GM18867 (cell line): ENCODE data around the gene ARL5A.
"Not testable (repeated sequence)": the region's sequence is repeated elsewhere in the genome, so short reads cannot be mapped to it uniquely, and the experiment has no call there.

ENCODE experiments used
- ATAC-seq: cut with Tn5 transposase; IDR thresholded peaks from one replicate; pipeline ENCODE4 v1.9.1; 2021; ENCODE audit warnings: mild to moderate bottlenecking, moderate library complexity; ENCODE audit not compliant: unreplicated experiment

ARL5A gene

GRCh38 chr2:151828143-151828889 lies at the start of gene ARL5A:
TSS of gene ARL5A (minus strand) at chr2:151828421. CDS start at chr2:151828176, 245 bp downstream.
- peak; percentile 91 for ATAC-seq

- not testable (repeated sequence) for ATAC-seq
Measured at GRCh38 chr2:151875631-151876030, 47.4 kb upstream of the ARL5A start.

- no peak for ATAC-seq
Measured at GRCh38 chr2:151872463-151872862, 44.2 kb upstream of the ARL5A start.

DNA sequence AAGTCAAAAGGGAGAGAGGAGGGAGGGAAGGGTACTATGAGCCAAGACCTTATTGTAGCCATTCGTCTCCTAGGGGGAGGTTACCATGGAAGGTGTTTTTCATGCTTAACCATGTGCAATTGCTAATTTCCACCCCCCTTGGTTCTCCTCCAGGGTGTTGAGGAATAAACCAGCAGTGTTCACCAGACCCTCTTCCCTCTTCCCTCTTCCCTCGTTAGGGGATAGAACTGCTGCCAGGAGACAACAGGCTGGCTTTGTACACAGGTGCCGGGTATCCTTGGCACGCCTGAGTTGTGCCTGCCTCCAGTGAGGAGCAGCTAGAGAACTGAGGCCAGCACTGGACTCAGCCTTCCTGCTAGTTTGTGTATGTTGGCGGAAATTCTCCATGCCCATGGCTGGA lies 41.1 kb upstream of the ARL5A start:
- ATAC-seq: no peak

- peak; percentile 99 for ATAC-seq
Measured at GRCh38 chr2:151862700-151863099, 34.5 kb upstream of the ARL5A start.

DNA sequence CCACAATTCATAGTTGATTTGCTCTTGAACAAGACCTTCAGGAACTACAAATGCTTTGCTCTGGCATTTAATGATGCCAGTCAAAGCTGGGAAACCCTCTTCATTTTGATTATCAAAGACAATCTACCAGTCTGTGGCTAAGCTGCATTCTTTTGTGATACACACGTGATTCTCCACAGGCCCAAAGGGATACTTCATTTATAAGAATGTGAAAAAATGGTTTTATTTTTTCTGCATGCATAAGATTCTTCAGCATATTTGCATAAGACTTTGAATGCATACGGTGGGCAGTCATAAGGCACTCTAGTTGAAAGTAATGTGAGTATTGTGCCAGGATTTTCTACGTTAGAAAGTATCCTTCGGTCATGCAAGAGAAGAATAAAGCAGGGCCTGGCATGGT lies 33.0 kb upstream of the ARL5A start:
- no peak for ATAC-seq

GRCh38 chr2:151860613-151861146 lies 32.5 kb upstream of the ARL5A start:
- no peak for ATAC-seq

DNA sequence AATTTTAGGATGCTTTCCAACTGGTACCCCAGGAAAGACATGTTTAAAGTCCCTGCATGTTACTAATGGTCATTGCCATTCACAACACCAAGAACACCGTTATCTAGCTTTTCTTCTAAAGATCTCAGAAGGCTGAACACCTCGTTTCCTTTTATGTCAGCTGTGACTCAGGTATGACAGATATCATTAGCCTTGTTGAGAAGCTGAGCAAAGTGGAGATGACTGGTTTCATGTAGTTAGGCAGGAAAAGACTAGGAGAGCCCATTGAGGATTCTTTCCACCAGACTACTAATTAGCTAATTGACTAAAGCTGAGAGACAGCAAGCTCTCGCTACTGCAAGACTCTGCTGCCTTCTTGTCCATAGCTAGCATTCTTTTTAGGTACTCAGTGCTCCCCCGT lies 32.0 kb upstream of the ARL5A start:
- ATAC-seq: no peak

DNA sequence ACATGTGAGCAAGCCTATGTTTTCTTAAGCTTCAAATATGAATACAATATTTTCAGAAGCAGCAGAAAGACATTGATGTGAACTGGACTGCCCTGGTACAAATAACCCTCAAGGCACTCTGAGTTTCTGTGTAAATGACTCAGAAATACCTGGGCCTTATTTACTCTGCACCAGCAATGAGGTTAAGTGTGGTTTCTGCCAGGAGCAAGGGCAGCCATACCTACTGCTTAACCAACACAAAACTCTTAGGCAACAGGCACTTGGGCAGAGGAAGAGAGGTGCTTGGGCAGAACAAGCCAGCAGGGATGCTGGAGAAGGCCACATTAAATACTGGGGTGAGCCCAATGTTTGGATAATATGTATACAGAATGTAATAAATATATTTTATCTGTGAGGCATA lies 29.4 kb upstream of the ARL5A start:
- no peak for ATAC-seq

DNA sequence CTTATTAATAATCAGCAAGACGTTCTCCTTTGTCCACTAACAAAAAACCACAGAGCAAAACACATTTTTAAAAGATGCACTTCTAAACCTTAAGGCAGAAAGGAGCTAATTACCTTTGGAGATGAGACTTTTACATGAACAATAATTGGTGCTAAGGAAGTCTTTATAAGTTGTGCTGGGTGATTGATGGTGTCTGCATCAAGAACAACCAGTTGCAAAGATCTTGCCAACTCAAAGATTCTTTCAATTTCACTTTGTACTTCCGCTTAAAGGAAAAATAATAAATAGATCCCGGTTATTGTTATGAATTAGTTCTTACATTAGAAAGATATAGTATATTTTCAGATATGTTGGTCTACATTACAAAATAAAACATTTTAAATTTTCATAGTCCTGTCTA lies 26.9 kb upstream of the ARL5A start:
- no peak for ATAC-seq

DNA sequence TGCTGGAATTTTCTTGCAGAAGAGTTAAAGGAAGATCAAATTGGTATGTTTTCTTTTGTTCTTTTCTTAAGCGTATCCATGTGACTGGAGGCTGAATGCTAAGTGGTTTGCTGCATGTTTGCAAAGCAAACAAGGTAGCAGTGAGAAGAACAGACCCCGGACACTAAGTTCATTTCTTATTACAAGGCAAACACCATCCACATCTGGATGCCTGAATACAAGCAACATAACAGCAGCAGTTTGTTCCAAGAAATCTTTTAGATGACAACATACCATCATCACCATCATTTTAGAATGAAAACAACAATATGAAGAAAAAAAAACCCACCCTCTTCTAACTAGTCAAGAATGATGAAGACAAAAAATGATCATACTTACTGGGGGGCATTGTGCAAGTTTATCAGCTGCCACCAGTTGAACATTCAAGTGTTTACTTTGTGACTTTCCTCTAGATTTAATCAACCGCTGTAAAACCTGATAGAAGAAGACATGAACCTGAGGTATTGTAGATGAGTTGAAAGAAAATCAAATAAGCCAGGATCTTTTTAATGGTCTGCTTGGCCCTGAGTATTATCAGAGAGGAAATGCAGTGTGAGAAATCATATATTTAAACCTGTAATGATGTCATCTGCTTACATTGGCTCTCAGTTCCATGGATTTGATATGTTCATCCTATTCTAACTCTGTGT lies 25.0 kb upstream of the ARL5A start:
- no peak for ATAC-seq

DNA sequence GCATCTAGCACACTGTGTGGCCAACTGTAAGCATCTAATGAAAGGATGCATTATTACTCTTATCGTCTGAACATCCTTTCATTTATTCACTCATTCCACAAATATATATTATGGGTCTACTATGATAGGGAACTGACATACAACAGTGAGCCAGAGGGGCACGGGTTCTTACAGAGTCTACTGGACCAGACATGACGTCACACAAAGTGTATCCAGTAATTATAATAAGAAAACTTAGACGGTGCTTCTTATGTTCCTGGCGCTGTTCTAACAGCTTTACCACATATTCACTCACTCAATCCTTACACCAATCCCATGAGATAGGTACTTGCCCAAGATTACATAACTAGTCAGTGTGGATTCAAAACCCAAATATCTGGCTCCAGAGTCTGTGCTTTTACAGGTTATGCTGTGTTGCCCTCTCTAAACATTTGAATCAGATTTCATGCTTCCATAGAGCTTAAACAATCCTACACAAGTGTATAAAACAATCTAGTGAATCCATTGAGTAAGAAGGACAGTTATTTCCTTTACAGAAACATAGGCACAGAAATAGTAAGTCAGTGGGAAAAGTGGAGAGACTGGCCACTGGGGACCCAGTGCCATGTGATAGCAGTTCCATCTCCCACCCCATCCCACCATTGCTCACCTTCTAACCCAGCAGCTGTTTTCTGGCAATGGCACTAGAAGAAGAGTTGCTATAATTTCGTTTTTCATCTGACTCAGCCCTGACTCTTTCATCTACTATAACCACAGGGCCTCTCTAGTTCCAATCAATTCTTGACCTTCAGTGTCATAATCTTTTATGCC lies 24.2 kb upstream of the ARL5A start:
- ATAC-seq: peak; percentile 54

DNA sequence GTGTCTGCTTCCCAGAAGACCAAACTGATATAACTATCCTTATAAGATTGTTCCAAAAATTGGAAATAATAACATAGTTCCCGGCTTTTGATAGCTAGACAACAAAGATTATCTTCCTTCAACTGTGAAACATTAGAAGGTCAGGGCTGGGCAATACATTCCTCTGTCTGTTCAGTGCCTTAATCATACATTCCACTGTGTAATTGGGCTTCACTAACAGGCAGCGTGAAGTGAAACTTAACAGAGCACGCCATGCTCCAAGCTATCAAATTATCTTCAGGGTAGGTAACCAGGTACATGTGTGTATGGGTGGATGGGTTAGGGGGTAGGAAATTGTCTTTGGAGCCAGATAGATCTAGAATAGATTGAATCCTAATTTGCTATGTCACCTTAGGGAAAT lies 23.5 kb upstream of the ARL5A start:
- ATAC-seq: no peak

- ATAC-seq: no peak
Measured at GRCh38 chr2:151849413-151850010, 21.3 kb upstream of the ARL5A start.

DNA sequence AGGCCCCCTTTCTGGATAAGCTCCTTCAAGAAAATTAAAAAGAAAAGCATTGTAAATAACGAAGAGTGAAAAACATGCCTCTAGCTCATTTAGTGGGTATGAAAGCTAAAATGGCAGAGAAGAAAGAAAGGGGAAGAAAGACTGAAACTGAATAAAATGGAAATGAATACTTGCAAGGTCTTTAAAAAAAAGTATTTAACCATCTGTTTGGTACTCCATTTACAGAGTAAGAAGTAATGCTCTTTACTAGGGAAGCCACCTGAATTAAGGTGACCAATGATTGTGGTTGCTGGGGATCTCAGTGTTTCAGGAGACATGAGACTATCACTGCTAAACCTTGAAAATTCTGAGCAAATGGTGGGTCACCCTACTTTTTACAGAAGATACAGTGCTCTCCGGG lies 17.7 kb upstream of the ARL5A start:
- peak; percentile 72 for ATAC-seq

DNA sequence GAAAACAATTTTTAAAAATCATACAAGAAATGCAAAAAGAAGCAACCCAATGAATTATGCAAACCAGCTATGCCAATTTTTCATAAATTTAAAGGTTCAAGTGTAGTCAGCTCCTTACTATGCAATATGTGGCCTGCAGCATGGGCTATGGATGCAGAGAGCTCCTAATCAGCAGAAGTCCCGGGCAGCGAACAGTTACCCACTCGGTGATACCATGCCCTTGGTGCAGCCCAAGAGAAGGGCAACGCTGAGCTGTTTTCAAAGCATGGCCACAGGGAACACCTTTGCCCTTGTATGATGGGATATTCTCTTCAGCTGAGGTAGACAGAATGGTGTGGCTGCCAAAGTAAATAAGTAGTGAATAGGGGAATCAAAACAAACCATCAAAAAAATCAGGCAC lies 17.3 kb upstream of the ARL5A start:
- peak; percentile 1 for ATAC-seq

DNA sequence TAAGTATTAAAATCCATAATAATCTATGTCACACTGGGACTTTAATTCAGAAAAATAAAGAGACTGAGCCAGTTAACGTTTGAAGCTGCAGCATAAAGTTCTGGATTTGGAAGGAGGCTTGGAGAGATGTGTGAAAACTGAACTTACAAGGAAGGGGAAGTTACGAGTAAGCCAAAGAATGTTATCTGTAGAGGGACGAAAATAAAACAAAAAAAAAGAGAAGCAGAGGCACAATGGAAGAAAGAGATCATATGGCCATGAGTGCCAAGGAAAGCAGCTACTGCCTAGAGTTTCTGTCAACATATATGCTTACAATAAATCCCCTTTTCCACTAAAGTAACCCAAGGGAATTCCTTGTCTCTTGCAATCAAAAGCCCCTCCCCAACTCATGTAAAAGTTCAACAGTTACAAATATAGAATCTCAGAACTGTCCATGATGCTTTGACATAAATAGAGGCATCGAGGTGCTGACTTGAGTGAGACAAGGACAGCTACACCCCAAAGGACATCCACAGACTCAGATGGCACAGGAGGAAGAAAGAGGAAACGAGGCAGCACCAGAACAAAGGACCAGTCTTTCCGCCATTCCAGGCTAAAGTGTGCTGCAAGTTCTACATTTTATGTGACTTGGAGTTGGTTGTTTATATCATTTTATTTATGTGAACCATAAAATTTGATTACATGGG lies 16.1 kb upstream of the ARL5A start:
- ATAC-seq: no peak

DNA sequence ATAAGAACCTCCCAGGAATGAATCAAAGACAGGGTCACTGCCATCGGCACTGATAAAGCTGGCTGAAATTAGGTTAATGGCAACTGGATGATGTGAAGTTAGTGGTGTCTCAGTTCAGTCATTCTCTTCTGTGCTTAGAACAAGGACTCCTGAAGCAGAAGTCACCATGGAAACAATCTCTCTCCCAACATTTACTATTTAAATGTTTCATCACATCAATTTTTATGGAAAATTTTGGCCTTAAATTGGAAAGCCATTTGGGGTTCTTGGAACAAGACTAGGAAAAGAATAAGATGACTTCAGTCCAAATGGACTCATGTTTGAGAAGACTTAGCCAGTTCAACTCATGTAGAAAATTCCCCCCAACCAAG lies 15.5 kb upstream of the ARL5A start:
- ATAC-seq: no peak

- ATAC-seq: no peak
Measured at GRCh38 chr2:151842830-151843690, 14.8 kb upstream of the ARL5A start.

DNA sequence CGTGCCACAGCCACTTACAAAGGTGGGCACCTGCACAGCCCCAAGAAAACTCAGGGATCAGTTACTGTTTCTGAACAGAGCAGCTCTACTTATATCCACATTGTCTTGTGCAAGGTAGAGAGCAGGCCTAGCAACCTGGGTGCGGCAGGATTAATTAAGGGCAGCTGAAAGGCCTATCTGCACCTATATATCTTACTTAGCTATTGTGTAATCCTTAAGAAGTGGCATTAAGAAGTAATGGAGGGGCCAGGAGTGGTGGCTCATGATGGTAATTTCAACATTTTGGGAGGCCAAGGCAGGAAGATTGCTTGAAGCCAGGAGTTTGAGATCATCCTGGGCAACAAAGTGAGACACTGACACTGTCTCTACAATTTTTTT lies 12.8 kb upstream of the ARL5A start:
- ATAC-seq: no peak
